Amniotic stem cell (primary cell): ENCODE measurements around the gene RC3H1.
"Not testable (repeated sequence)": the region's sequence is repeated elsewhere in the genome, so short reads cannot be mapped to it uniquely, and the experiment has no call there.

Experiments used
- DNase-seq: peaks from one replicate; lab custom pipeline; 2025; lab: John Stamatoyannopoulos, UW

RC3H1 gene

GRCh38 chr1:174021591-174022079 is 522 bp downstream of the RC3H1 start:
- no peak for DNase-seq

GRCh38 chr1:174018565-174018964 is 3.6 kb downstream of the RC3H1 start:
- DNase-seq, result no peak

GRCh38 chr1:174017231-174017970 is 4.8 kb downstream of the RC3H1 start:
- DNase-seq, result no peak

GRCh38 chr1:174013864-174014418 is 8.2 kb downstream of the RC3H1 start:
- no peak for DNase-seq

GRCh38 chr1:174008979-174009378 is 13.2 kb downstream of the RC3H1 start:
- no peak for DNase-seq

GRCh38 chr1:174008269-174008668 is 13.9 kb downstream of the RC3H1 start:
- no peak for DNase-seq

GRCh38 chr1:174007851-174008250 is 14.3 kb downstream of the RC3H1 start:
- no peak for DNase-seq

GRCh38 chr1:174005032-174005431 is 17.1 kb downstream of the RC3H1 start:
- no peak for DNase-seq

GRCh38 chr1:174003867-174004266 is 18.3 kb downstream of the RC3H1 start:
- no peak for DNase-seq

GRCh38 chr1:174001573-174001972 is 20.6 kb downstream of the RC3H1 start:
- no peak for DNase-seq

- no peak for DNase-seq
Measured at GRCh38 chr1:174000371-174000770, 21.8 kb downstream of the RC3H1 start.

- DNase-seq, result no peak
Measured at GRCh38 chr1:173997791-173998190, 24.4 kb downstream of the RC3H1 start.

GRCh38 chr1:173996995-173997394 is 25.2 kb downstream of the RC3H1 start:
- DNase-seq, result no peak

- no peak for DNase-seq
Measured at GRCh38 chr1:173995475-173995874, 26.7 kb downstream of the RC3H1 start.

- not testable (repeated sequence) for DNase-seq
Measured at GRCh38 chr1:173993948-173994347, 28.2 kb downstream of the RC3H1 start.

- DNase-seq, result no peak
Measured at GRCh38 chr1:173988068-173988467, 34.1 kb downstream of the RC3H1 start.

- no peak for DNase-seq
Measured at GRCh38 chr1:173986951-173987350, 35.2 kb downstream of the RC3H1 start.

- DNase-seq, result no peak
Measured at GRCh38 chr1:173970252-173970651, 51.9 kb downstream of the RC3H1 start.

- DNase-seq, result not testable (repeated sequence)
Measured at GRCh38 chr1:173965896-173966295, 56.3 kb downstream of the RC3H1 start.

- no peak for DNase-seq
Measured at GRCh38 chr1:173963477-173963876, 58.7 kb downstream of the RC3H1 start.

- DNase-seq, result no peak
Measured at GRCh38 chr1:173960625-173961024, 61.5 kb downstream of the RC3H1 start.

GRCh38 chr1:173954179-173954578 is 68.0 kb downstream of the RC3H1 start:
- no peak for DNase-seq

GRCh38 chr1:173948594-173948993 is 73.6 kb downstream of the RC3H1 start:
- DNase-seq, result no peak
